HG03460 (cell line): ENCODE data around the gene TTPAL.

Source experiments
- ATAC-seq: cut with Tn5 transposase; IDR thresholded peaks from one replicate; pipeline ENCODE4 v1.9.1; 2021; ENCODE audit not compliant: unreplicated experiment

The TTPAL gene

GRCh38 chr20:44439318-44439717 is 36.4 kb upstream of the TTPAL start:
- ATAC-seq, result no peak

- ATAC-seq, result no peak
Observed at GRCh38 chr20:44442298-44443070, 33.2 kb upstream of the TTPAL start.

GRCh38 chr20:44445742-44446710 is 29.6 kb upstream of the TTPAL start:
- ATAC-seq, result no peak

GRCh38 chr20:44447827-44448419 is 27.8 kb upstream of the TTPAL start:
- no peak for ATAC-seq

- ATAC-seq, result no peak
Observed at GRCh38 chr20:44448753-44449546, 26.7 kb upstream of the TTPAL start.

- no peak for ATAC-seq
Observed at GRCh38 chr20:44449864-44450263, 25.8 kb upstream of the TTPAL start.

- ATAC-seq, result no peak
Observed at GRCh38 chr20:44450281-44450889, 25.3 kb upstream of the TTPAL start.

- ATAC-seq, result no peak
Observed at GRCh38 chr20:44450903-44451450, 24.7 kb upstream of the TTPAL start.

GRCh38 chr20:44454306-44454963 is 21.2 kb upstream of the TTPAL start:
- no peak for ATAC-seq

GRCh38 chr20:44455126-44455525 is 20.5 kb upstream of the TTPAL start:
- no peak for ATAC-seq

GRCh38 chr20:44456611-44457010 is 19.1 kb upstream of the TTPAL start:
- ATAC-seq, result no peak

GRCh38 chr20:44457016-44457415 is 18.7 kb upstream of the TTPAL start:
- no peak for ATAC-seq

GRCh38 chr20:44459271-44459670 is 16.4 kb upstream of the TTPAL start:
- ATAC-seq, result no peak

GRCh38 chr20:44460795-44461141 is 14.9 kb upstream of the TTPAL start:
- ATAC-seq, result no peak

GRCh38 chr20:44461142-44461802 is 14.4 kb upstream of the TTPAL start:
- ATAC-seq, result no peak

GRCh38 chr20:44461803-44462174 is 13.9 kb upstream of the TTPAL start:
- ATAC-seq, result no peak

- no peak for ATAC-seq
Observed at GRCh38 chr20:44463466-44463865, 12.2 kb upstream of the TTPAL start.

- ATAC-seq, result no peak
Observed at GRCh38 chr20:44464514-44464913, 11.2 kb upstream of the TTPAL start.

GRCh38 chr20:44465001-44465560 is 10.6 kb upstream of the TTPAL start:
- no peak for ATAC-seq
